Measurements from ENCODE around the gene IFT122. TPM values are rescaled to one million over a fixed set of nuclear protein-coding genes. Genes with fewer than 3 reads are reported as not detected.
A peak's percentile ranks its signal among the peaks of the same experiment; 100 is the strongest.

IFT122 gene
- total and polyA plus RNA-seq, 2 donors (not counting 3 experiments of a cell fraction or from before 2014, with no cell fraction given): 38.4 to 41.7 TPM

GRCh38 chr3:129558081-129558771 lies 118.2 kb downstream of the IFT122 start:
- H3K79me2 ChIP-seq (ENCODE audit: control insufficient read depth, insufficient read depth, low read length): no peaks in the 10 kb centered on the region
- no peak overlapping the region for H2AFZ ChIP-seq (ENCODE audit: low read depth, low read length)
- BruUV-seq (replicated peaks): no TSS peak
- DNase-seq (ENCODE audit: low read depth, low spot score) (no peak), FAIRE-seq (no peak)
- CTCF ChIA-PET: interaction anchor here (1.0 to 6.4 kb wide), 5 partner anchors 10 to 67 kb away, joined by 3 to 80 read pairs (median 3); no protein-coding TSS in a partner anchor
- H3K9ac ChIP-seq (replicated peaks; ENCODE audit: extremely low read depth, insufficient read depth, low read length): no peak overlapping the region
- no peaks in the 10 kb centered on the region for H3K9me3 ChIP-seq (replicated peaks; ENCODE audit: control insufficient read depth, insufficient read depth, low read length)
- H3K36me3 ChIP-seq (ENCODE audit: control insufficient read depth in 2 of 2, extremely low read depth in 1 of 2, insufficient read depth in 2 of 2, low read length in 2 of 2): peaks cover 14 to 51% of the 10 kb centered on the region in 2 experiments
- H3K27ac ChIP-seq (ENCODE audit: insufficient read depth, low read depth, low read length): peak overlapping the region; percentile 1
- no peaks in the 10 kb centered on the region for H3K9me1 ChIP-seq (replicated peaks; ENCODE audit: control insufficient read depth, extremely low read depth, insufficient read depth, low read length)
- no peak overlapping the region for H3K4me2 ChIP-seq (ENCODE audit: insufficient read depth, low read length)
- H3K4me1 ChIP-seq (ENCODE audit: control insufficient read depth, extremely low read depth, insufficient read depth, low read length): peaks cover 42% of the 10 kb centered on the region
- intact Hi-C loops (cut with micrococcal nuclease) (no loop called here), dilution Hi-C loops (cut with MboI; ENCODE audit: extremely low pct_ligation_motif_present, low sequenced_read_pairs) (no loop called here)
- POLR2A ChIA-PET: no interaction called here
- H3K4me3 ChIP-seq (replicated peaks in 1 of 3; ENCODE audit: insufficient read depth in 1 of 3, low read depth in 1 of 3, low read length in 3 of 3): no peak overlapping the region
- no peaks in the 10 kb centered on the region for H4K20me1 ChIP-seq (replicated peaks; ENCODE audit: control insufficient read depth, extremely low read depth, insufficient read depth, low read length)
- no peak for TF ChIP-seq CTCF (IDR thresholded peaks at IDR 0.05; ENCODE audit: extremely low read depth in 1 of 2, insufficient read depth in 1 of 2, low read depth in 1 of 2, low read length in 2 of 2)
- H3K27me3 ChIP-seq (ENCODE audit: control insufficient read depth in 2 of 2, insufficient read depth in 2 of 2, low read length in 2 of 2): no peaks in the 10 kb centered on the region

GRCh38 chr3:129558772-129559564 lies 118.9 kb downstream of the IFT122 start:
- ChIA-PET CTCF (interaction anchor here (0.8 to 6.4 kb wide), 6 partner anchors 9 to 67 kb away, joined by 3 to 80 read pairs (median 3); no protein-coding TSS in a partner anchor), POLR2A (interaction anchor here (0.6 kb wide), 1 partner anchor 69 kb away, joined by 3 read pairs; no protein-coding TSS in a partner anchor)
- intact Hi-C loops (cut with micrococcal nuclease): no loop called here
- H3K9me3 ChIP-seq (replicated peaks; ENCODE audit: control insufficient read depth, insufficient read depth, low read length): no peaks in the 10 kb centered on the region
- H3K9me1 ChIP-seq (replicated peaks; ENCODE audit: control insufficient read depth, extremely low read depth, insufficient read depth, low read length): no peaks in the 10 kb centered on the region
- H3K4me2 ChIP-seq (ENCODE audit: insufficient read depth, low read length): no peak overlapping the region
- FAIRE-seq (peak; percentile 38), DNase-seq (ENCODE audit: low read depth, low spot score) (peak; percentile 52)
- TF ChIP-seq POLR2AphosphoS5 (IDR thresholded peaks at IDR 0.05; ENCODE audit: insufficient read depth, low read depth, low read length) (peak; percentile 69), POLR2A (IDR thresholded peaks at IDR 0.05; ENCODE audit: low read depth, low read length) (peak; percentile 47), JUN (IDR thresholded peaks at IDR 0.05; ENCODE audit: borderline replicate concordance, insufficient read depth, insufficient read length, low read depth) (no peak), MYC (IDR thresholded peaks at IDR 0.05; ENCODE audit: low read depth, low read length) (no peak), FOS (IDR thresholded peaks at IDR 0.05; ENCODE audit: borderline replicate concordance, insufficient read depth, low read length) (peak; percentile 62), GATA2 (IDR thresholded peaks at IDR 0.05; ENCODE audit: insufficient read depth, insufficient read length, low read depth, low read length) (no peak), CTCF (IDR thresholded peaks at IDR 0.05; ENCODE audit: extremely low read depth in 1 of 2, insufficient read depth in 1 of 2, low read depth in 1 of 2, low read length in 2 of 2) (no peak)
- no TSS peak for BruUV-seq (replicated peaks)
- no peak overlapping the region for H3K9ac ChIP-seq (replicated peaks; ENCODE audit: extremely low read depth, insufficient read depth, low read length)
- dilution Hi-C loops (cut with MboI; ENCODE audit: extremely low pct_ligation_motif_present, low sequenced_read_pairs): no loop called here
- no peak overlapping the region for H3K4me3 ChIP-seq (replicated peaks in 1 of 3; ENCODE audit: insufficient read depth in 1 of 3, low read depth in 1 of 3, low read length in 3 of 3)
- H3K4me1 ChIP-seq (ENCODE audit: control insufficient read depth, extremely low read depth, insufficient read depth, low read length): peaks cover 42% of the 10 kb centered on the region
- H4K20me1 ChIP-seq (replicated peaks; ENCODE audit: control insufficient read depth, extremely low read depth, insufficient read depth, low read length): no peaks in the 10 kb centered on the region
- H3K27me3 ChIP-seq (ENCODE audit: control insufficient read depth in 2 of 2, insufficient read depth in 2 of 2, low read length in 2 of 2): no peaks in the 10 kb centered on the region
- H3K27ac ChIP-seq (ENCODE audit: insufficient read depth, low read depth, low read length): peak overlapping the region; percentile 48
- H3K79me2 ChIP-seq (ENCODE audit: control insufficient read depth, insufficient read depth, low read length): no peaks in the 10 kb centered on the region
- peaks cover 18 to 53% of the 10 kb centered on the region in 2 experiments for H3K36me3 ChIP-seq (ENCODE audit: control insufficient read depth in 2 of 2, extremely low read depth in 1 of 2, insufficient read depth in 2 of 2, low read length in 2 of 2)
- no peak overlapping the region for H2AFZ ChIP-seq (ENCODE audit: low read depth, low read length)

All from endothelial cell of umbilical vein (primary cell).